GM12892 (cell line): ENCODE measurements around the gene FHIP2A.

Experiments
- POLR2A ChIP-seq: IDR thresholded peaks from 2 replicates; pipeline ENCODE4 v1.6.1; 2011; ENCODE audit warnings: low read depth, low read length, control low read depth
- POLR2AphosphoS5 ChIP-seq: IDR thresholded peaks from 2 replicates; pipeline ENCODE4 v1.6.1; 2011; ENCODE audit warnings: low read depth, low read length, control low read depth

GRCh38 chr10:114791768-114792167 lies 29.8 kb upstream of the FHIP2A start:
- TF ChIP-seq POLR2AphosphoS5 (no peak), POLR2A (no peak)
